ENCODE results near the gene GALNT9.
"Not testable (repeated sequence)": the region's sequence is repeated elsewhere in the genome, so short reads cannot be mapped to it uniquely, and the experiment has no call there.

GALNT9 gene

GRCh38 chr12:132248453-132249167 is 80.8 kb downstream of the GALNT9 start:
- no peak for FAIRE-seq

DNA sequence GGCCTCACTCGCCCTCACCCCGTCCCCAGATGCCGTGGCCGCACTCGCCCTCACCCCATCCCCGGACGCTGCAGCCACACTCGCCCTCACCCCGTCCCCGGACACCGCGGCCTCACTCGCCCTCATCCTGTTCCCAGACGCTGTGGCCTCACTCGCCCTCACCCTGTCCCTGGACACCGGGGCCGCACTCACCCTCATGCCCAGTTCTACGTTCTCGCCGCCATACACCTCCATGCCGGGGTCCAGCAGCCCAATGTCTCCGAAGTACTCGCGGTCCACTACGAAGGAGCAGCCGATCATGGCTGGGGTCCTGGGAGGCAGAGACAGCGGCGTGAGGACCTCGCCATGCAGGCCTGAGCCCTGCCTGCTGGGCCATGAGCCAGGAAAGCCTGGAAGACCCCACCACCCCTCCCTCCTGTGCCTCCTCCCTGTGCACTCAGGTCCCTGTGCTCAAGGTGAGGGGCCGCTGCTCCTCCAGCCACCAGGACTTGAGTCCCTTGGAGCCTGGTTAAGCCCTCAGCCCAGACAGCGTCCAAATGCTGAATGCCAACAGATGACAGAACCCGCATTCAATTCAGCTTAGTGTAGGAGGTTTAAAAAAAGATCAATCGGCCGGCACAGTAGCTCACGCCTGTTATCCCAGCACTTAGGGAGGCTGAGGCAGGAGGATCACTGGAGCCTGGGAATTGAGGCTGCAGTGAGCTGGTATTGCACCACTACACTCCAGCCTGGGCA is 81.5 kb downstream of the GALNT9 start:
- FAIRE-seq: no peak

DNA sequence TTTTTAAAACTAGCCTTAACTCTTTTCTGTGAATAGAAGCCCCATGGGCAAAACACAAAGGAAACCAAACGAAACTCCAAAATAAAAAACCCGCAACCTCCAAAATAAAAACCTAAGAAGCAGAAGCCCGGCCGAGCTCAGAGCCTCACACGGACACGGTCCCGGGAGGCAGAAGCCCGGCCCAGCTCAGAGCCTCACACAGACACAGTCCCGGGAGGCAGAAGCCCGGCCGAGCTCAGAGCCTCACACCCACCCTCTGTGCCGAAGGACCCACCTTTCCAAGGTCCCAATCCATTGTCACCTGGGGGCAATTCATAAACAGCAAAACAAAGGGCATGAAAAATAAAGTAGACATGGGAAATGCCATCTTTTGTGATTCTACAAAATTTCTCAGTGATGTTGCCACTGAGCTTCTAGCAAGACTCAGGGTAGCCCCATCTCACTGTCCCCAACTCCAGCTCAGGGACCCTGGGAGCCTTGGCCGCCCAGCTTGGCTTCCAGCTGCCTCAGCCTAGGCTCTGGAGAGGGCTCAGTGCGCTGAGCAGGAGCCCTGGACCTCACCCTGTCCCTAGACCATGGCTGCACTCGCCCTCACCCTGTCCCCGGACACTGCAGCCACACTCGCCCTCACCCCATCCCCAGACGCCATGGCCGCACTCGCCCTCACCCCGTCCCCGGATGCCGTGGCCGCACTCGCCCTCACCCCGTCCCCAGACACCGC is 82.2 kb downstream of the GALNT9 start:
- no peak for FAIRE-seq

GRCh38 chr12:132245521-132246101 is 83.8 kb downstream of the GALNT9 start:
- FAIRE-seq: no peak

GRCh38 chr12:132244724-132245295 is 84.6 kb downstream of the GALNT9 start:
- FAIRE-seq: no peak

- FAIRE-seq: no peak
Observed at GRCh38 chr12:132243596-132244310, 85.6 kb downstream of the GALNT9 start.

DNA sequence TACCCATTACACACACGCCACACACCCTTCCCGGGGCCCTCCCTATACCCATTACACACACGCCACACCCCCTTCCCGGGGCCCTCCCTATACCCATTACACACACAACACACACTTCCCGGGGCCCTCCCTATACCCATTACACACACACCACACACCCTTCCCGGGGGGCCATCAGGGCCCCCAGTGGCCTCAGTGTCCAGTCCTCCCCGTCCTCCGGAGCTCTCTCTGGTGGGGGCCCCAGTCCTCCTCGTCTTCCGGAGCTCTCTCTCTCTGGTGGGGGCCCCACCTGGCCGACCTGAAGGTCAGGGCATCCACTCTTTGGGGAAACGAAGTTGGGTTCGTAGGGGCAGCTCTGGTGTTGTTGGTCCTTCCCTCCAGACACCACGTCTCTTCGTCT is 86.2 kb downstream of the GALNT9 start:
- FAIRE-seq: not testable (repeated sequence)

GRCh38 chr12:132240669-132241007 is 88.8 kb downstream of the GALNT9 start:
- FAIRE-seq: not testable (repeated sequence)

DNA sequence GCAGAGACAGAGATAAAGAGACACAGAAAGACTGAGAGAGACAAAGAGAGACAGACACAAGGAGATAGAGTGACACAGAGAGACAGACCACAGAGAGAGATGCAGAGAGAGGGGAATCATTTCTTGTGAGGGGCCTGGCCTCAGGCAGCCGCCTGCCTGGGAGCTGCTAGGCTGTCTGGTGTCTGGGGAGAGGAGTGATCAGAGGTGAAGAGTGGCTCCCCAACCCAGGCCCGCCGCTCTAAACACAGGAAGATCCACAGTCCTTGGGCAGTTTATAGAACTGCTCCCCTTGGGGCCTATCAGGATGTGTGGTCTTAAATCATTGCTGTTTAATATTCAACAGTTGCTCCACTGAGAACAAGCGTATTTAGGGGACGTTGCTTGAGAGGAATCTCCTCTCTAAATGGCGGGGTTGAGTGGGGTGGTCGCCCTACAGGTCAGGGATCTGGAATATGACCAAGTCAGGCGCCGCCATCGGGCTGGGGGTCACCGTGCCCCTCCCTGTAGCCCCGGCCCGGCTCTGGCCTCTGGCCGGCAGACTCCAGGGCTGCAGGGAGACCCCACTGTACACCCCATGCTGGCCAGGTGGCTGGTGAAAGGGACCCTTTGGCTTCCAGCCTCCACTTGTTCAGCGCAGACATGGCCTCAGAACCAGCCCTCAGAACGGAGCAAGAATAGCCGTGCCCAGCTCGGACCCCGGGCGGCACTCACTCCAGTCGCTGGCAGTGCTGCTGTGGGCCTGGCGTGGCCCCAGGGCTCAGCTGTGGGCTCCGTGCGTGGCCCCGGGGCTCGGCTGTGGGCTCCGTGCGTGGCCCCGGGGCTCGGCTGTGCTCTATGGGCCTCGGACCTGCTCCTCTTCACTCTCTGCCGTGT is 89.4 kb downstream of the GALNT9 start:
- FAIRE-seq: no peak

- FAIRE-seq: no peak
Observed at GRCh38 chr12:132239392-132239791, 90.0 kb downstream of the GALNT9 start.

DNA sequence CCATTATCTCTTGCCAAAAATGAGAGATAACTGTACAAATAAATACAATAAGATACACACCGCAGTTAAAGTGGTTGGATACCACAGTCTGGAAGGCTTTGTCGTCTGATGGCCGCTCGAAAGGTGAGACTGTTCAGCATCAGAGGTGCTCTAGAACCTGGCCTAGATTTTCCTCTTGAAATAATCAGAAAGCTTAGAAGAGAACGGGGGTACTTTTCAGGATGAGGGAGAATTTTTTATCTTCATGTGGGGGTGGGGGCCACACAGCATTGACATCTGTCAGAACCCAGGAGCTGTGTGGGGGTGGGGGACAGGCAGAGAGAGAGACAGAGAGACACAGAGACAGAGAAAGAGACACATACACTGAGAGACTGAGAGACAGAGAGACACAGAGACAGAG is 90.5 kb downstream of the GALNT9 start:
- no peak for FAIRE-seq

GRCh38 chr12:132238488-132238854 is 90.9 kb downstream of the GALNT9 start:
- no peak for FAIRE-seq

DNA sequence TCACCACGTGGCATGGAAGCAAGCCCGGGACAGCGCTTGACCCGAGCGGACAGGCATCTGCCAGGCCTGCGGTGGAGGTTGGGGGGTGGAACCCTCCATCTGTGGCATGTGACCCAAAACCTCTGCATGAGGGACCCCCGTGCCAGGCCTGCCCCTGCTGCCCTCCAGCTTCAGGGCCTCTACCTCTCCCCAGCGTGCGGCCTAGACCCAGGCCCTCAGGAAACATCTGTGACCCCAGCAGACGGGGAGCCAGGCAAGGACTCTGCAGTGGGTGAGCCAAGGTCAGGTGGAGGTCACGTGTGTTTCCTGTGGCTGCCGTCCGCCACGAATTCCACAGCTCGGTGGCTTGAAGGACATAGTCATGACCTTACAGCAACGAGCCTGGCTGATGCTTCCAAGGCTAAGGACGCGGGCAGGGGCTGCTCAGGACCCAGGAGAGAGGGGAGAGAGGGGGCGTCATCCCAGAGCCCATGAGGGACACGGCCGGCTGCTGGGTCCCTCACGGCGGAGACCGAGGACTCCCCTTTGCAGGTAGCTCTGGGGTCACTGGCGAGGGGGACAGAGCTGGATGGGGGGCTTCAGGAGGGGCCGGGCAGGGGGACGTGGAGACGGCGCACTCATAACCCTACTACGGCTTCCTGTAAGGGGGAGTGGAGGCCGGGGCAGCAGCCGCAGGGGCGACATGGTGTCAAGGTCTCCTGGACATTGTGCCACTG is 91.5 kb downstream of the GALNT9 start:
- FAIRE-seq: no peak

- FAIRE-seq: no peak
Observed at GRCh38 chr12:132236930-132237771, 92.2 kb downstream of the GALNT9 start.

DNA sequence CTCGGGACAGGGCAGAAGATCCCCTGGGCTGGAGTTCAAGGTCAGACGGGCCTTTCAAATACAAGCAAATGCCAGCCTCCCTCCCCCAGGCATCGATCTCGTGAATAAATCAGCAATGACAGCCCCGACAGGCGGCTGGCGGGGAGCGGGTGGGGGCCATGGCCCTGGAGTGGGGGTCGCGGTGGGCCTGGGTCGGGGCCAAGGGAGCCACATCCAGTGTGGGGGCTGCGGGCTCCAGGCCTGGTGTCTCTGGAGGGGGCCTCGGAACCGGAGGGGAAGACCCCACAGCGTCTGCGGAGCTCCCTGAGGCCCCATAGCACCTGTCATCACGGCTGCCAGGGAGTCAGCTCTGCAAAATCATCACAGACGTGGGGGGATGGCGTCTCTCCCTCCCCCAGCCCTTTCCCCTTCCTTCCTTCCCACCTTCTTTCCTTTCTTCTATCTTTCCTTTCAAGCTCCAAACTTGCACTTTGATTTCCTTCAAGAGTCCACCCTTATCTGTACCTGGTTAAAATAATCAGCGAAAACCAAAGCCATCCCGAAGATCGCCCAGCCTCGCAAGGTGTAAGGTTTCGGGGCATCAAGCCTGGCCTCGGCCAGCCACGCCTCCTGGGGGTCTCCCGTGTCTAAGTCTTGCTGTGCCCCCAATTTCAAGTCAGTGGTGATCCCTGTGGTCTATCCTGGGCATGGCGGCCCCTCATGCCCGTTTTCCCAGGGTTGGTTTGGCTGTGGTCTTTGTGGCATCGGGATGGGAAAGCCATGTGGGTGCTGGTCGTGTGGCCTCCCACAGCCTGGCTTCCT is 93.1 kb downstream of the GALNT9 start:
- no peak for FAIRE-seq

GRCh38 chr12:132235116-132235820 is 94.1 kb downstream of the GALNT9 start:
- no peak for FAIRE-seq

- FAIRE-seq: no peak
Observed at GRCh38 chr12:132230381-132230780, 99.0 kb downstream of the GALNT9 start.

DNA sequence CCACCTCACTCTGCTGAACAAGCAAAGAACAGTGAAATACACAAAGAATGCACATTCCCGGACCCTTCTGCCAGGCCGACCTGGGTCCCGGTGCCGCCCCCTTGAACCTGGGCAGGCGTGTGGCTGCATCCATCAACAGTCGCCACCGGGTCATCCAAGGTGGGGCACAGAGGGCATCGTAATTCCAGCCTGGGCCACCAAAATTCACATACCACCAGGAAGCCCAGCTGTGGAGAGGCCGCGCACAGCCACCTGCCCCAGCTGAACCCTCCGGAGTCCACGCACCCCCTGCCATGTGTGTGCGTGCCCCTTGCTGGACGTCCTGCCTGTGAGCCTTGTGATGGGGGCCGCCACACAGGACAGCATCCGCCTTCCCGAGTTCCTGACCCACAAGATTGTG is 99.5 kb downstream of the GALNT9 start:
- no peak for FAIRE-seq
